HG02623 (cell line): ENCODE results near the gene HSD11B1L.

Experiments
- ATAC-seq: cut with Tn5 transposase; IDR thresholded peaks from one replicate; pipeline ENCODE4 v1.9.1; 2021; ENCODE audit warnings: moderate library complexity; ENCODE audit not compliant: unreplicated experiment

Gene HSD11B1L, protein sequence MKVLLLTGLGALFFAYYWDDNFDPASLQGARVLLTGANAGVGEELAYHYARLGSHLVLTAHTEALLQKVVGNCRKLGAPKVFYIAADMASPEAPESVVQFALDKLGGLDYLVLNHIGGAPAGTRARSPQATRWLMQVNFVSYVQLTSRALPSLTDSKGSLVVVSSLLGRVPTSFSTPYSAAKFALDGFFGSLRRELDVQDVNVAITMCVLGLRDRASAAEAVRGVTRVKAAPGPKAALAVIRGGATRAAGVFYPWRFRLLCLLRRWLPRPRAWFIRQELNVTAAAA

DNA sequence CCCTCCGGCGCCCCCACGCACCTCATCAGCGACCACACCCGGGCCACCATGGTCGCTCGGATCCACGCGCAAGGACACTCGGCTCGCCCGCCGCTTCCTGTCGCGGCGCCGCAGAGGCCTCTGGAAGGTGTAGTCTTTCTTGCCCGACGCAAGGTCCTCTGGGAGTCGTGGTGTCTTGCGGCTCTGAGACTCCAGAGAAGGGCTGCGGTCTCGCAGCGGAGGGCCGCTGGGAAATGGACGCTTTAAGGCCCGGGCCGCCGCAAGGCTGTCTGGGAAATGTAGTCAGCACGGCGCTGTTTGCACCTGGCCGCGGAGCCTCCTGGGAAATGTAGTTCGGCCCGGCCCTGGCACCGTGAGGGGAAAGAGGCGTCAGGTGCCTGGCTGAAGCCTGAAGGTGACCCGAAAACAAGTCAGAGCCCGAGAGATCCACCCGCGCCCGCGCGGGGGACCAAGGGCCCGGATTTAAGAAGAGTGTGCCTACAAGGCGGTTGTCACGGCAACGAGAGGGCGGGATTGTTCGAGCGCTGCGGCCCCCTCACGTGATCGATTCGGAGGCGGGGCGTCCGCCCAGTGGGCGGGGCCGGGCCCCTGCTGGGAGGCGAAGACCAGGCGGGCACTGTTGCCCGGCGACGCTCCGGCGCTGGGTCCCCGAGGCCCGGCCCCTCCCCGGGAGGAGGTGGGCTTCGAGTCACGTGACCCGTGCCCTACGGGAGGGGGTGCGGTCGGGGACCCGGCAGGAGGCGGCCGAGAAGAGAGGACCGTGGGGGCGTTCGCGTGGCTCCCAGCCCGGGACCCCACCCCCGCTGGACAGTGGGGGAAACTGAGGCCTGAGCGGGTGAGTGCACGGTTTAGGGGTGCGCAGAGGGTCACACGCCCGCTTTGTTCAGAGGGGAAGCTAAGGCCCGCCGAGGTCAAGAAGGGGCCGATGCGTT is at the start of gene HSD11B1L, which contains the start of gene MICOS13:
HSD11B1L (plus strand) TSS at position 591 of the 932 bp plus-strand sequence. CDS start 3,806 bp downstream, outside the sequence.
MICOS13 (minus strand) TSS at position 80 of the 932 bp plus-strand sequence; CDS start at position 50, 30 bp downstream.
- peak; percentile 83 for ATAC-seq

DNA sequence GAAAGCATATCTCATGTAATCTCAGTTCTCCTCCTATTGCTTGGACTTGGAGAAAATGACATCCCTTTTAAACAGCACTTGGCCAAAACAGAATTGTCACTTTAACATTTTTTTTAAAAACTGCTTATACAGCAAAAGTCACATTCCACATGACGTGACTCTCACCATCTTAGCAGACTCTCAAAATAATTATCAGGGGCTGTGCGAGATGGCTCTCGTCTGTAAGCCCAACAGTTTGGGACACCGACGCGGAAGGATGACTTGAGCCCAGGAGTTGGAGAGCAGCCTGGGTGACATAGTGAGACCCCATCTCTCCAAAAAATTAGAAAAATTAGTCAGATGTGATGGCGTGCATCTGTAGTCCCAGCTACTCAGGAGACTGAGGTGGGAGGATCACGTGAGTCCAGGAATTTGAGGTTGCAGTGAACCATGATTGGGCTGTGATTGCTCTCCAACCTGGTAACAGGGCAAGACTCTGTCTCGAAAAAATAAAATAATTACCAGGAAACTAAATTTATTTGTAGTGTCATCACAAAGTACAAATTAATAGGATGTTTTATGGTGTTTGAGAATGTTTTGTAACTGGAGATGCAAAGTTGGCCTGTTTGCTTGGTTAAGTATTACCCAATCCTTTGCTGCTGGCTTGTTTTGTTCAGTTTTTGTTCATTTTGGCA is 49.1 kb upstream of the HSD11B1L start:
- no peak for ATAC-seq

DNA sequence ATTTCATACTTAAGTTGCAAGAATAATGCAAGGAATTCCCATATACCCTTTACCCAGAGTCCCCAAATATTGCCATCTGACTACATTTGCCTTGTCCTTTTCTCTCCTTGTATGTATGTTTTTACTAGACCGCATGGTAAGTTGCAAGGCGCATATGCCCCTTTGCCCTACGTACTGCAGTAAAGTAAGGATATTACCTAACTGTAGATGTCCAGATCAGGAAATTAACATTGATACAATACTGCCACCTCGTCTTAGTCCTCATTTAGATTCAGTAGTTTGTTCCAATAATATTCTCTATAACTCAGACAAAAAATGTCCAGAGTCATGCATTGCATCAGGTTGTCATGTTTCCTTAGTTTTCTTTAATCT is 48.6 kb upstream of the HSD11B1L start:
- no peak for ATAC-seq

DNA sequence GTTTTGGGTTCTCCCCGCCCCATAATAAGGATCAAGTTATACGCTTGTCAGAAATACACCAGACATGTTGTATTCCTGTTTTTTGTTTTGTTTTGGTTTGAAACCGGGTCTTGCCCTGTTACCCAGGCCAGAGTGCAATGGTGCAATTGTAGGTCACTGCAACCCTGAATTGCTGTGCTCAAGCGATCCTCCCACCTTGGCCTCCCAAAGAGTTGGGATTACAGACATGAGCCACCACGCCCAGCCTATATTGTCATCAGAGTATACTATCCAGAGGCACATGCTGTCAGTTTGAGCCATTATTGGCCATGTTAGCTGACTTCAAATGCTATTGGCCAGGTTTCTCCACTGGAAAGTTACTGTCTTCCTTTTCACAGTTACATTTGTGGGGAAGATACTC is 48.2 kb upstream of the HSD11B1L start:
- no peak for ATAC-seq

DNA sequence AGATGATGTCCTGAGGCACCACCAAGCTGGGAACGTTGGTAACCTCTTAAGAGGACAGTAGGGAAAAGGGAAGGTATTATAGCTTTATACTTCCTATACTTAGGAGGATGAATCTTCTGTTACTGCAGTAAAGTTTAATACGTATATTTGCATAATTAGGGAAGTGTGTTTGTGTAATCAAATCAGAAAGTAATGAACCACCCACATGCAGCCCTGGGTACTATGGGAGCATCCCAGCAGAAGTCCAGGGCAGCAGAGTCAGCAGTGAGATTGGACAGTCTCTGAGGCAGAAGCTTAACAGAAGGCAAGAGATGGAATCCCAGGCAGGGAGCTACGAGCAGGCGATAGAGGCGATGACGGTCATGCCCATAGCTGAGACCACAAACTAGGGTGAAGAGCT is 45.4 kb upstream of the HSD11B1L start:
- no peak for ATAC-seq

DNA sequence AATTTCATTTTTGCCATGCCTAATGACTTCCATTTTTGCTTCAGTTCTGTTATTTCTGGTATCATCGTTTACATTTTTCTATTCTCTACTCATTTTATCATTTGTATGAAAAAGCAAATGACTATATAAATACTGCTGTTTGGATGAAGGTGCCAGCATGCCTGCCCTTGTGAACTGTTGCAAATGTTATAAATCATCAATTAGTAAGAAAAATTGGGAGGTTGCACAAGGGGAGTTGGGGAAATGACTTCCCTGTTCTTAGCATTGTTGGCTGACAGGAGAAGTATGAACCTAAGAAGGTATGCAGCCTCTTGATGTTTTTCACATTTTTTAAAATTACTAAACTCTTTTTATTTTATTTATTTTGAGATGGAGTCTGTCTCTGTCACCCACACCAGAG is 42.9 kb upstream of the HSD11B1L start:
- no peak for ATAC-seq

DNA sequence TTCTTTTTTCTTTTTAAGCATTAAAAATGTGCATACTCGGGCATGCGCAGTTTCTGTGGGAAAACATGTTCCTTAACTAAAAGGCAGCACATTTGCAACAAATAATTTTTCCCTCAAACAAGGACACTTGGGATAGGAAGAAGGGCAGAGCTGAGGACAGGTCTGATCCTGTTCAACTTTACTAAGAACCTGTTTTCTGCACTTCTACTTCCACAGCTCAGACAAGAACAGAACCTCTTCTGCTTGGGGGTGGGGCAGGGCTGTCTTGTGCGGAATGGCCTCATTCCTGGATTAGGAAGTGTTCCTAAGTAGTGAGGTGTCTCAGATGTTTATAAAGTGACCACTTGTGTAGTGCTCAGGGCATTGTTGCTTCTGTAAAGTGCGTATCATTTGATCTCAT is 39.7 kb upstream of the HSD11B1L start:
- ATAC-seq = no peak

DNA sequence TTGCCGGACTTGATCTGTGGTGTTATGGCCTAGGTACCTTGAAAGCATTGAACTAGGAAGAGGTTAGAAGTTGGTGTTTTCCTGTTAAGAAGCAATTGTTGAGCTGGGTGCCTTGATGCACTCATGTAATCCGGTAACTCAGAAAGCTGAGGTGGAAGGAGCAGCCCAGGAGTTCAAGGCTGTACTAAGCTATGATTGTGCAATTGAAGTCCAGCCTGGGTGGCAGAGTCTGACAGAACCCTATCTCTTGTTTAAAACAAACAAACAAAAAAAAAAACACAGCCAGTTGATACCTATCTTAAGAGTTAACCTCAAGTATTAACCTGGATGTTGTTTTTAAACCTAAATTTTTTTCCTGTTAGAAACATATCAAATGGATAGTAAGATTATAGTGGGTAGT is 38.6 kb upstream of the HSD11B1L start:
- ATAC-seq = no peak

DNA sequence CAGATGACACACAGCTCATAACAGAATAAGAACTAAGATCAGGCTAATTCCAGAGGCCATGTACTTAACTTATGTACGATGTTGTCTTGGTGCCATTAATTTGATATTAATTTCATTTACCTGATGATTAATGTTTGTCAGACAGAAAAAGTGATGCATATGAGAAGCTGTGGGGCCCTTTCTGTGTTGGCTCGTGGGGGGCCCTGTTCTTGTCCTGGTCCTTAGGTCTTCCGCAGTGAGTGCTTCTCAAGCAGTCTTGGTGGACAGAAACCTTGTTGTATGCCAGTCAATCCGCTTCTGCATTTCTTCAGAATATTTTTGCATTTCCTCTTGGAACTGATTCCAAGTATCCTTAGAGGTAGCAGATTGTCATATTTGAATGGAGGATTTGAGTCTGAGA is 37.8 kb upstream of the HSD11B1L start:
- ATAC-seq = no peak

DNA sequence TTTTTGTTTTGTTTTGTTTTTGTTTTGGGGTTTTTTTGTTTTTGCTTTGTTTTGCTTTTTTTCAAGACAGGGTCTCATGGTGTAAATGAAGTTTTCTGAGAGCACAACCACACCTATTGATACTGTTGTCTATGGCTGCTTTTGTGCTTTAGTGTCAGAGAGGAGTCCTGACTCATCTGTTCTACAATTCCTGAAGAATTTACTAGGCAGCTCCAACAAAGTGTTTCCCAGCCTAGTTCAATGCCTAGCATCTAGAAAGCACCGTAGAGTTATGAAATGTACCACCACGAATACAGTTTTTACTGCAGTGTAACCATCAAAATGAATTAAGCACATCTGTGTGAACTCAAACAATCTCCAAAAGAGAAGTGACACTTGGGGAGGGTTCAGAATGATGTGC is 36.8 kb upstream of the HSD11B1L start:
- ATAC-seq = no peak

DNA sequence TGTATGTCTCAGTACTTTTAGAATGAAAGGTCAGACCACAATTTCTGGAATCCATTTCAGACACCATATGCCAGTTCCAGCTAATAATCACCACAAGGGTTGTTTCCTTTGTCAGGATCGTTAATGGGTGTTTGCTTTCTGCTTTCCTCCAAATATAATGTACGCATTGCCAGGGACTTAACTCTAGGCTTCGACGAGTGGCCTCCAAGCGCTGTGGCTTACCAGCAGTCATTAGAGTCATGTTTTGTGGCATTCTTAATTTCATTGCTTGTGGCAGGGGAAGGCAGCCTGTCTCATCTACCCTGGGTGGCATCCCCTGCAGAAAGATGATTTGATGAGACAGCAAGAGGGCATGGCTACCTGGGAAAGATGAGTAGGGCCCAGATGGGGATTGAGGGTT is 35.4 kb upstream of the HSD11B1L start:
- no peak for ATAC-seq

DNA sequence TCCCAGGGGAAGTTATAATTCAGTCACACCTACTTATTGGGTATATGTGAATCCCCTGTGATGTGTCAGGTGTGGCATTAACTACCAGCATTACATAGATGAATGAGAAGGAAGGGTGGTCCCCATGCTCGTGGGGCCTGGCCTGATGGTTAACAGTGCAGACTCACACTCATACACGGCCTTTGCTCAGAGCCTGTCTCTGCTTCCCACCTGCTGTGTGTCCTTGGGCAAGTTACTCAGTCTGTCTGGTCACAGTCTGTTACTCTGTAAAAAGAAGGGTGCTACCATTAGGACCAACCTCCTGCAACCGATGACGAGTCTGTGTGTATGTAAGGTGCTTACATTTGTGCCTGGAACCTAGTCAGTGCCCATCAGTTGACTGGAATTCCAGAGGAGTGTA is 34.1 kb upstream of the HSD11B1L start:
- no peak for ATAC-seq

DNA sequence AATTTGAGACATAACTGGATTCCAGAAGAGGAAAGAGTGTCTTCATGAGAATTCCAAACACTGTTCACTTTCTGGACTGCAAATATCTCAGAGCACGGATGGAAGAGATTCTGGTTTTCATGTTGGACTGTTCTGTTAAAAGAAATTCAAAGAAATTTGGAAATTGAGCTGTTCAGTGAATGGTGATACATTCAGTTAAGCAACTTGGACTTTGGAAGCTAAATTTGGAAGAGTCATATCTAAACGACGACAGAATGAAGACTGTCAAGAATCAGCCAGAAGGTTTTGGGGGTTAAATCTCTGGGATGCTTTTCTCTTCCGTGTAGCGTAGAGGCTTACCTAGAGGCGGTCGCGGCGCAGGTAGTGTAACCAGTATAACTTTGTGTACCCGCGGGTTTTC is 32.4 kb upstream of the HSD11B1L start:
- ATAC-seq = no peak

DNA sequence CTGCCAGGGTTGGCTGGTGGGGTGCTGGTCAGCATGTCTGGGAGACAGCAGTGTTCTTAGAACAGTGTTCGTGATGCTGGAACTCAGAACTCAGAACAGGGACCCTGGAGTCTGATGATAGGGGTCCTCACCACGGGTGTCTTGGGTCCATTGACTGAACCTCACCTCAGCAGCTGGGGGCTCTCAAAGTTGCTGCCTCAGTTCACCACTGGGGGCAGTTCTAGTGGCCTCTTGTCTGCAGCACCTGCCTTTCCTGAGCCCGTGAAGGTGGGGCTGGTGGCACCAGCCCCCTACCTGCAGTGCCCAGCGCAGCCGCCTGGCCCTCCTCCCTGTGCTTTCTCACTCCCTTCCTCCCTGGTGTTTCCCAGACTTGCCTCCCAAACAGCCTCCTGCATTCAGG is 29.5 kb upstream of the HSD11B1L start:
- no peak for ATAC-seq

DNA sequence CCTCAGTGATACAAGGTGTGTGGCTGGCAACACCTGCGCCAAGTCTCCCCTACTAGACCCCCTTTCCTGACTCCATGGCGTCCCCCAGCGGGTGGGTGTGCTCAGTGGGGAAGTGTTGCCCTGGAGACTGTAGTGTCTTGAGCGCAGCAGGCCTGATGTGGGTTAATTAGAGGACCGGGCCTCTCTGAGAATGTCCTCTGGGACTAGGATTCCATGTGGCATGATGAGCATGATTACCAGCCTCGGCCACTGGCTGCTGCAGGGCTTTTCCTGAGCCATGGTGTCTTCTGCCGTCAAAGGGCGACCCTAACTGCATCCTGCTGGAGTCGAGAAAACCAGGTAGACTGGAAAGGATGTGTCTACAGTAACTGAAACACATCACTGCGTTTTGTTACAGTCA is 28.6 kb upstream of the HSD11B1L start:
- no peak for ATAC-seq

DNA sequence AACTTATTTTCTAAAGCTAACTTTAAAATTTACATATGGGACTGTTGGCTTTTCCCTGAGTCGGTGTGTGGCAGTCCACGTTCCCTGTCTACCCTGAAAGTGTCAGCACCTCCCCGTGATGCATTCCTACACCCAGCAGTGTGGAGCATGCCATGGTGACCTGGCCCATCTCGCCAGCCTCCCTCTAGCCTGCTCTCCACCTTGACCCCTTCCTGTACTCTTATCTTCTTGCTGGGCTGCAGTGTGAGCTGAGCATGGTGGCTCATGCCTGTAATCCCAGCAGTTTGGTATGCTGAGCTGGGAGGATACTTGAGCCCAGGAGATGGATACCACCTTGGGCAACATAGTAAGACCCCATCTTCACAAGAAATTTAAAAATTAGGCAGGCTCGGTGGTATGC is 25.9 kb upstream of the HSD11B1L start:
- no peak for ATAC-seq

DNA sequence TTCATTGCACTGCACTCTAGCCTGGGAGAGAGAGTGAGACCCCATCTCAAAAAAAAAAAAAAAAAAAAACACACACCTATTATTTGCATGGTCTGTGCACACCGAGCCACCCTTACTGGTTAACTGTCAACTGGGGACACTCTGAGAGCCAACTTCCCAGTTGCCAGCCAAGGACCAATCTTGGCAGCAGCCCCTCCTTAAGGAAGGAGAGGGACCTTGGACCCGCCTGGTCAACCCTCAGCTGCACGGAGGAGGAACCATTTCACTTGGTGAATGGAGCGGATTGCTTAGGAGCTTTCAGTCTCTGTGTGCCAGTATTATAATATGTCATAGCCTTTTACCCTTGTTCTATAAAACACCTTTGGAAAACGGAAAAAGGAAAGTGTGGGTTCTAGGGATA is 25.4 kb upstream of the HSD11B1L start:
- no peak for ATAC-seq

DNA sequence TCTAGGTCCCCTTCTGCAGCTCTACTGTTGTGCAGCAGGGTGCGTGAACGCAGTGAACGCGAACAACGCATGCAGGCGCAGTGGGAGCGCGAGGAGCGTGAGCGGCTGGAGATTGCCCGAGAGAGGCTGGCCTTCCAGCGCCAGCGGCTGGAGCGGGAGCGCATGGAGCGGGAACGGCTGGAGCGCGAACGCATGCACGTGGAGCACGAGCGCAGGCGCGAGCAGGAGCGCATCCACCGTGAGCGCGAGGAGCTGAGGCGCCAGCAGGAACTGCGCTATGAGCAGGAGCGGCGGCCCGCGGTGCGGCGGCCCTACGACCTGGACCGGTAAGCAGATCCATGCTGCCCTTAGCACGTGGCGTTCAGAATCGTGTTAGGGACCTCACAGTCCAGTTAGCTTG is 19.3 kb upstream of the HSD11B1L start:
- ATAC-seq = no peak

DNA sequence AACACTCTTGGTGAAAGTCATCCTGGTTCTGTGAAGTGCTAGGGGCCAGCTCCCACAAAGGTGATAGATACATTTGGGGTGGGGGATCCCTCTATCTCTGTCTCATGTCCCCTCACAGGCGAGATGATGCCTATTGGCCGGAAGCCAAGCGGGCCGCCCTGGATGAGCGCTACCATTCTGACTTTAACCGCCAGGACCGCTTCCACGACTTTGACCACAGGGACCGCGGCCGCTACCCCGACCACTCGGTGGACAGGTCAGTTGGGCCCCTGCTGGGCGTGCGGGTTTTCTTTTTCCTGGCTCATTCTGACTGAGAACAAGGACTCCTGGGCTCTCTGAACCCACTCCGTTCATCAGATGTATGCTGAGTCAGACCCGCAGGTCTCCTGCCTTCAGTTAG is 16.9 kb upstream of the HSD11B1L start:
- no peak for ATAC-seq

DNA sequence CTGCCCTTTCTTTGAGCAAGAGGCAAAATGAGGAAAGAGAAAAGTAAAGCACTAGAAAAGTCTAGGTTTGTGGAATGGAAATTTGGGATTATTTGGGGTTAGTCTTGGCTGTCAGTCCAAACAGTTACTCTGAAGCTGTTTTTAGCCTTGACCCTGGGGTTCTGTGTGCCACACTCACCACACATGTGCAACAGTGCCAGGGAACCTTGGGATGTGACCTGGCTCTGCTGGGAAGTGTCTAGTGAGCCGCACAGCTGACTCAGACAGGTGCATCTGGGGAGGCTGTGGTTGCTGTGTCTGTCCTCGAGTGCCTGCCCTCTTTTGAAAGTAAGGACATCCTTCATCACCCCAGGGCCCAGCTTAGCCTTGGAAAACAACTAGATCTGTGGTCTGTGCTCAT is 16.3 kb upstream of the HSD11B1L start:
- ATAC-seq = no peak

DNA sequence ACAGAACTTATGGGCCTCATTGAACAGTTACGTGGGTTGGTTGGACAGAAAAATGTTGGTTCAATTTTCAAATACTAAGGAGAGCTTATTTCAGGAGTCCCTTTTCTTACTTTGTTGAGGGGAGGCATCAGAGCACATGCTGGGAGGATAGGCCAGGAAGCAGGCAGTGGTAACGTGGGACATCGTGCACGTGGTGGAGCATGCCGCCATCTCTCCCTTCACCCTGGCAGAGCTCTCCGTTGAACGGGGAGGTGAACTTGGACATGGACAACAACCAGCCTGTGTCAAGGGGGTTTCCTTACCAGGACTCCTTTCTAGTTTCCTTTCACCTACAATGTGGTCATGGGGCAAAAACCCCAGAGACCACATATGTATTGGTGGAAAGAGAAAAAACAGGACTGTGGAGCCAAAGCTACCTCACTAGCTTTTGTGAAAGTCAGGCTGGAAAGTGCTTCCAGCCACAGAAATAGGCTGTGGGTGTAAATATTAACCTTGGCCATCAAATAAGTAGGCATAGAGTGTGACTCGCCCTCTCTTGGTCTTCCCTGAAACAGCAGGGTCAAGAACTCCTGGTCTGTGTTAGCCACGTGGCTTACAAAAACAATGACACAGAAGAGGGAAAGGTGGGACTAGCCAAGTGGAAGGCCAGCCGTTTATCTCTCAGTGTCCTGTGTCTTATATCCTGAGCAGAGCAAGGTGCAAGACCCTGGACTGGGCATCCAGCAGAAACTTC is 14.9 kb upstream of the HSD11B1L start:
- ATAC-seq = no peak
